ENCODE measurements around the gene UNKL.

Gene UNKL, protein sequence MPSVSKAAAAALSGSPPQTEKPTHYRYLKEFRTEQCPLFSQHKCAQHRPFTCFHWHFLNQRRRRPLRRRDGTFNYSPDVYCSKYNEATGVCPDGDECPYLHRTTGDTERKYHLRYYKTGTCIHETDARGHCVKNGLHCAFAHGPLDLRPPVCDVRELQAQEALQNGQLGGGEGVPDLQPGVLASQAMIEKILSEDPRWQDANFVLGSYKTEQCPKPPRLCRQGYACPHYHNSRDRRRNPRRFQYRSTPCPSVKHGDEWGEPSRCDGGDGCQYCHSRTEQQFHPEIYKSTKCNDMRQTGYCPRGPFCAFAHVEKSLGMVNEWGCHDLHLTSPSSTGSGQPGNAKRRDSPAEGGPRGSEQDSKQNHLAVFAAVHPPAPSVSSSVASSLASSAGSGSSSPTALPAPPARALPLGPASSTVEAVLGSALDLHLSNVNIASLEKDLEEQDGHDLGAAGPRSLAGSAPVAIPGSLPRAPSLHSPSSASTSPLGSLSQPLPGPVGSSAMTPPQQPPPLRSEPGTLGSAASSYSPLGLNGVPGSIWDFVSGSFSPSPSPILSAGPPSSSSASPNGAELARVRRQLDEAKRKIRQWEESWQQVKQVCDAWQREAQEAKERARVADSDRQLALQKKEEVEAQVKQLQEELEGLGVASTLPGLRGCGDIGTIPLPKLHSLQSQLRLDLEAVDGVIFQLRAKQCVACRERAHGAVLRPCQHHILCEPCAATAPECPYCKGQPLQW

DNA sequence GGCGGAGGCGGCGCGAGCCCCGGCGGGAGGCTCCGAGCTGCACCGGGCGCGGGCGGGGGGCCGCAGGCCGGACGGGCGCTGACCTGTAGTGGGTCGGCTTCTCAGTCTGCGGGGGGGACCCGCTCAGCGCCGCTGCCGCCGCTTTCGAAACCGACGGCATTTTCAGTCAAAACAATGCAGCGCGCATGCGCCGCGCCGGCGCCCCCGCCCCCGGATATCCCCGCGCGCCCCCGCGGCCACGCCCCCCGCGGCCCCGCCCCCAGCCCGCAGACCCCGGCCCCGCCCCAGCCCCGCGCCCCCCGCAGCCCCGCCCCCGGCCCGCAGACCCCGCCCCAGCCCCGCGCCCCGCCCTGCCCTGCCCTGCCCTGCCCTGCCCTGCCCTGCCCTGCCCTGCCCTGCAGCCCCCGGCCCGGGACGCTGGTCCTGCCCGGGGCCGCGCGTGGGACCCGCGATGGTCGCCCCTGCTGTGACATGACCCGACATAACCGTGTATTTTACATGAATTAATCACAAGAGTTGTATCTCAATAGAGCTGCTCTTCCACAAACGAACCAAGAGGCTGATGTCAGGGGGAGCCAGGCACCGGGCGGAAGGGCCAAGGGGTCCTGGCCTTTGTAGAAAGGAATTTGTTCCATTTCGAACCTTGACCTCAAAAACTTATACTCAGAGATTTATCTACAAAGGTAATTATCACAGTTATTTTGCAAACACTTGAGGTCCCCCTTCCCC, at the start of gene UNKL:
TSS of gene UNKL (minus strand) at position 173 of the 729 bp plus-strand sequence. CDS start at position 160, 13 bp downstream.
- no peak for DNase-seq

DNA sequence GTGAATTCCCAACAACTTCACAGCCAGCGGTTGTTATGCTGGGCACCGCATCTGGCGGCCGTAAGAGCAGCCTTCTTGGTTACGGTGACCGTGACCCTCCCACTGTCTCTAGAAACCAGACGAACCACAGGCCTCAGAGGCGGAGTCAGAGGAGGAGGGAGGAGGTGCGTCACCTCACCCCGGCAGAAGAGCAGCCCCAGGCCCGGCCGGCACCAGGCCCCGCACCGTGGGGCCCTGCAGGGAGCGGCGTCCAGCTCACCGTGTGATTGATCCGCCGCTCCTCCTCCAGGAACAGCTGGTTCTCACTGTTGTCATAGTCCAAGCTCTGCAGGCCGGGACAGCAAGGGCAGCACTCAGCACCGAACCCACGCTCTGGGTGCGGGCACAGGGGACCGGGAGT, 46.6 kb upstream of the UNKL start:
- no peak for DNase-seq

DNA sequence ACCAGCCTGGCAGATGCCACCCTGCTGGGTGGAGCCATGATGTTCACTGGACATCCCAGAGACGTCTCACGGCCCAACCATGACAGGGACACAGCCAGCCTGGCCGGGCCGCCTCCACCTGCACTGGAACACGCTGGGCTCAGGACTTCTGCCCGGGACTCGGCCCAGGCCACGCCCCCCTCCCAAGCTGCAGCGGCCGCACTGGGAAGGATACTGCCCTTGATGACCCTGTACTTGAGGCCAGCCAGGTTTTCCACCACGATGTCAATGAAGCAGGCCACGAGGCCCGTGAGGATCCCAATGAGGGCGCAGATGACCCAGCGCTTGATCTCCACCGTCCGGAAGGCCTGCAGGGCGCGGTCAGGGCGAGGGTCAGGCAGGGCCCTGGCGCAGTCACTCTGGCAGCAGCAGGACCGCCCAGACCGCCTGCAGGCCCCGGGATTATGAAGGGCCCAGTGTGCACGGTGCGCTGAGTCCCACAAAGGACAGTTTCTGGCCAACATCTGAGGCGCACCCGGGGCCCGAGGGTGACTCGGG, 46.2 kb upstream of the UNKL start:
- no peak for DNase-seq

DNA sequence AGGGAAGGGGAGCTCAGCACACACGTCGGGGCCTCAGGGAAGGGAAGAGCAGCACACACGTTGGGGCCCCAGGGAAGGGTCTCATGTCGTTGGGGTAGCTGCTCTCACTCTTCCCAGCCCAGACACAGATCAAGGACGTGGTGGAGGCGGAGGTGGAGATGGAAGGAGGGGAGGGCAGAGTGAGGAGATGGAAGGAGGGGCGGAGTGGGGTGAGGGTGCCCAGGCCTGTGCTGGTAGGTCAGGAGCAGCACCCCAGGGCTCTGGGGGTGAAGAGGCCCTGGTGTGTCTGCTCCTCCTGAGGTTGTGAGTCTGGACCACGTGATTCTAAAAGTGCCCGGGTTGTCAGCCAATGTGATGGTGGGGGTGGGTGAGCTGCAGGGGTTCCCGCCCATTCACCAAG, 45.5 kb upstream of the UNKL start:
- DNase-seq = no peak

DNA sequence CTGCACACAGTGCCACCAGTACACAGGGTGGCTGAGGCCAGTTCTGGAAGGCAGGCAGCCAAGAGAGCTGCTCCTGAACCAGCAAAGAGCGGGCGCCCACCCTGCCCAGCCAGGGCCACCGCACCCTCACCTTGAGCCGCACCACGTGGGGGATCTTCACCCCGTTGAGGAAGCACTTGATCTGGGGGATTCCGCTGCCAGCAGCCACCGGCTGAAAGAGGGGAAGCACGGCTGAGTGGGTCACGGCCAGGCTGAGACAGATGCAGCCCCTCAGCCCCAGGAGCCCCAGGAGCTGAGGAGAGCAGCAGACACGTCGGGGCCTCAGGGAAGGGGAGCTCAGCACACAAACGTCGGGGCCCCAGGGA, 44.5 kb upstream of the UNKL start:
- DNase-seq = no peak

DNA sequence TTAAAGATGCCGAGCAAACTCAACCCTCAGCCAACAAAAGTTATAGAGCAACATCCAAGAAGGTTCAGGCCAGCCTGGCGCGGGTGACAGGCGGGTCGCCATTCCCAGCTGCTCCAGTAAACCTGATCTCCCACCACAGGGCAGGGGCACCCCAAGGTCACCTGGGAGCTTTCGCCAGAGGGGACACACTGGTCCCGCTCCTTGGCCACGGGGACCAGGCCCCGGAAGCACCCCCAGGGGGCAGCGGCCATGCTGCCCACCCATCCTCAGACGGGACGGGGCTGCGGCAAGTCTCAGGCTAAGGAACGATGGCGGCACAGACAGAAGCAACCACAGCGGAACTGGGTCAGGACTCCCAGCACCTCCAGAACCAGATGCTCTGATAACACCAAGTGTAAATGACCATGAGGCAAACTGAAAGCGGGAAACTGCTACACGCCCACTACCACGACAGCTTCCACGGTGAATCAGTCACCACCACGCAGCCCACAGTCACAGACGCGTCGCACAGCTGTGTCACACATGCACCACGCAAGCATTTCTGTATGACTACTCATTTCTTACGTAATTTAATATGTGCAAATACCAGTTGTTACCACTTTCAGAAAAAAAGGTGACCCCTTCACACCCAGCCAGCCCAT, 44.0 kb upstream of the UNKL start:
- DNase-seq = no peak

DNA sequence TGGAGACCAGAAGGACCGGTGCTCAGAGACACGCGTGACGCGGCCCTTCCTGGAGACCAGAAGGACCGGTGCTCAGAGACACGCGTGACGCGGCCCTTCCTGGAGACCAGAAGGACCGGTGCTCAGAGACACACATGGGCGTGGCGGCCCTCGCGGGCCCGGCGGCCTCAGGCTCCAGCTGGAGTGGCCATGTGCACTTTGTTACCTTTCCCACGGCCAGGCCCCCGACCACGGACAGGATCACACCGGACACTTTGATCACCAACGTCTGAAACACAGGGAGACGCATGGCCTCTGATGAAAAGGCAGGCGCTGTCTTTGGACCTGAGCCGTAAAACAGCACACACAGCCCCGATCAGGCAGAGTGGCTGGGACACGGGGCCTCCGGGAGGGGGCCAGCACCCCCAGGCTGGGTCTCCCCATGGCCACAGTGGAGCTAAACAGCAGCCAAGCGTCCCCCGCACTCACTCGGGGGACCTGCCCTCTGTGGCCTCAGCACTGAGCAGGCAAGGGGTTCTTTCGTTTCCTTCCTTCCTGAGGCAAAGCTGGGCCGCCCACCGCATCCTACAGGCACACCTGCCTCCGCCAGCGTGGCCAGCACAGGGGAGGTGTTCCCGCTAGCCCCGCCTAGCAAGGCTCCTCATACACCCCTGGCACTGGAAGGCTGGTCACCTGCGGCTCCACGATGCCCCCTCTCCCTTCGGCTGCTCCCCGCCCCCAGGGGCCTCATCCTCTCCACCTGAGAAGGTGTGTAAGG, 43.2 kb upstream of the UNKL start:
- no peak for DNase-seq

DNA sequence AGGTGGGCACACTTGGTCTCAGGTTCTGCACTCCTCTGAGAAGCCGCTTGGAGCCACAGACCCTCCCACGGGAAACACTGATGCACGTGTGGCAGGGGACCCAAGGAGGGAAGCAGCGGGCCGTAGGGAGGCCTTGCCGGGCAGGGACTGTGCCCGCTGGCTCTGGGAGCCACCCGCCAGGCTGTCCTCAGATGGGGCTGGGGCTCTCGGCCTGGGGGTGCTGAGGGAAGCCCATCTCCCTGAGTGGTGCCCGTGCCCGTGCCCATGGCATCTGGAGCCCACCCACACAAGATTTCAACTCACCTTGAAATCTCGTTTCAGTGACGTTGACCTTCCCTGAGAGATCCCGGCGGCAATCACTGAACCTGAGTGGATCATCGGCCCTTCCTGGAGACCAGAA, 42.4 kb upstream of the UNKL start:
- DNase-seq = no peak

DNA sequence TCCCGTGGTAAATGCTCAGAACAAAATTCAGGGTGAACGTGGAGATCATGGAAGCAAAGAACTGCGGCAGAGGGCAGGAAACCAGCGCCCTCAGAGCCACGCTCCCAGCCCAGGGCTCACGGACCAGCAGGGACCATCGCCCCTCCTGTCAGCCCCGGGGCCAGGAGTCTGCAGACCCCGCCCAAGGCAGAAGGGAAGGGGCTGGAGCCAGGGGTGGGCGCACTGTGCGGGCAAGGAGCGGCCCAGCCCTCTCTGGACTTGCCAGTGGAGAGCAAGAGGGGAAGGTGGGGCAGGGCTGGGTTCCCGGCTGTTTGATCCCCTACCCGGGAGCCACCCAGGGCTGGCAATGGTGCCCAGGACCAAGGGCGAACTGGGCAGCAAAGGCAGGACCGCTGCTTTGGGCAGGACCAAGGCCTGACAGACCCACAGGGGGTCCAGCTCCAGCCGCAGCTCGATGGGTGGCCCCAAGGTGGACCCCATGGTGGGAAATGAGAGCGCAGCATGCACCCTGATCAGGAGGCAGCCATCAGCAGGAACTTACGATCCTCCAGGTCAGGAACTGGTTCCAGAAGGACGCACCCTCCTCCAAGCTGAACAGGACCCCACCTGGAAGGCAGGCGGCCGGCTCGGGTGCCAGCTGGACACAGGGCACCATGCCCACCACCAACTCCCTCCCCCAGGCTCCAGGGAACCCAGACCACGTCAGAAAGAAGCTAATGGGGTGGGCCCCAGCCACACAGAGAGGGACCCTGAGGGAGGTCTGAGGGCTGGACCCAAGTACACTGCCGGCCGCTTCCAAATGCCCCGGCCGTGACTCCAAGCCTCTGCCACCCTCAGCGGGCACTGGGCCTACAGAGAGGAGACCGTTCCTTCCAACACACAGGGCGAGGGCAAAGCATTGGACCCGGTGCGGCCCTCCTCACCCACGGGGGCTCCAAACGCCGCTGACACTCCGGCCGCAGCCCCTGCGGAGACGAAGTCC, 41.0 kb upstream of the UNKL start:
- no peak for DNase-seq

DNA sequence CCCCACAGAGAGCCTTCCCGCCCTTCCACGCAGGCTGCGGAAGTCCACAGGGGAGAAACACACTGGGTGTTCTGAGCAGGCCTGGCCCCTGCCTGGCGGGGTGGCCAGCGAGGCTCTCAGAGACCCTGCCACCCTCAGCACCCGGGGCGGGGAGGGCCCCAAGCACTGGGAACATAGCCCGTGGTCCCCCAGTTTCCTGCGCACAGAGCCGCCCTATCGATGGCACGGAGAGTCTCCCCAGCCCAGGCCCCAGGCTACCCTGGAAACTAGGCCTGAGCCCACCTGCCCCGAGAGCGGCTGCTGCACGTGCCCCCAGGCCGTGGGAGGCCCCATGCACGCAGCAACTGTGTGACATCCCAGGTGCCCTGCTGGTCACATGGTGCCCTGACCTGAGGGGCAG, 40.1 kb upstream of the UNKL start:
- DNase-seq = no peak

DNA sequence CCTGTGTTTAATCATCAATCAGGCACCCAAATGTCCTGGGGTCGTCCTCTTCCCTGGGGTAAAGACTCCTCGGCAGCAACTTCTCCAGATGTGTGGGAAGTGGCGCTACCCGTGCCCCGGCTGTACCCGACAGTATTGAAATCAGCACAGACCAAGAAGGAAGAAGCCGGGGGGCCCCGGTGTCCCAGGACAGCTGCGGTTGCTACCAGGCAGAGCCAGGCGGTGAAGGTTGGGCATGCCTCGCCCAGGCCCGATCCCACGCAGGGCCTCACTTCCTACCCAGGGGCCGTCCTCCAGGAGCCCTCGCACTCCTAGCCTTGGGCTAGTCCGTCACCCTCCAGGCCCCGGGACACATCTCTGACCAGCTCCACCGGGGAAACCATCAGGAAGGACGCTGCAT, 38.8 kb upstream of the UNKL start:
- DNase-seq = no peak

DNA sequence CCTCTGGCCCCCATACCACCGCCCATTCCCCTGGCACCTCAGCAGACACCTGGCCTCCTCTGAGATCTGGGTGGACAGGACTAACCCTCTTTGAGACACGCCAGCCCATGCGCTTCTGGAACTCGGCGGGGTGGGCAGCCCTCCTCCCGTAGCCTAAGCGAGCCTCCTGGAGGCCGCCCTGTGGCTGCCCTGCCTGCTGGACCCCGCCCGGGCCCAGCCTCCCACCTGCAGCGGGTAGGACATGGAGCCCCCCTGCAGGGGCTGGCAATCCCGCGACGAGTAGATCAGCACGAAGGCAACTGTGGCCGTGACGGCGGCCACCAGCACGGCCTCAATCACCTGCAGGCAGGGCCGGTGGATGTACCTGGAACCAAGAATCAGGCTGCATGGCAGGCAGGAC, 38.0 kb upstream of the UNKL start:
- no peak for DNase-seq

DNA sequence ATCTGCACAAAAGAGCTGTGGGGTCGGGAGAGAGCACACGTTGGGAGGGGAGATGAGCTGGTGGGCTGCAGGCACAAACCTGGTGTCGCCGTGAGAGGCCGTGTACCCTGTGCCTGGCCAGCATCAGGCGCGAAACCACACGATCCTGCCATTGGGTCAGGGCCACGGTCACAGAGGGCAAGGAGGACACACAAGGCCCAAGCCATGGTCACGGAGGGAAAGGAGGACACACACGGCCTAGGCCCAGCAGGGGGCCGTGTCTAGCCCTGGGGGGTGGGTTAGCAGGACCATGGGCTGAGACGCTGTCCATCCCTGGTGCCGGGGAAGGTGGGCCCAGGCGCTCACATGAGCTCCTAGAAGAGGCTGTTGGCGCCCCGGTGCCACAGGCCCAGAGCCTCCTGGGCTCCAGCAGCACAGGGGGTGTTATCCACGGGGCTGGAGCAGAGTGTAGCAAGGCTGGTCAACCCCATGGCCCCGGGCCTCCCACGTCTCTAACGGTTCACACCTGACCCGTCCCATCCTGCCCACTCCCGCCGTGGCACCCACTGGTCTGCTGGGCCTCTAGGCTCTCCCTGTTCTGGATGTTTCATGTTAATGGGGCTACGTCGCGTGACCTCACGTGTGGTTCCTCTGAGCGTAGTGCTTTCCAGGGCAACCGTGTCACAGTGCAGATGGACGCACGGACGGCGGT, 37.3 kb upstream of the UNKL start:
- no peak for DNase-seq

DNA sequence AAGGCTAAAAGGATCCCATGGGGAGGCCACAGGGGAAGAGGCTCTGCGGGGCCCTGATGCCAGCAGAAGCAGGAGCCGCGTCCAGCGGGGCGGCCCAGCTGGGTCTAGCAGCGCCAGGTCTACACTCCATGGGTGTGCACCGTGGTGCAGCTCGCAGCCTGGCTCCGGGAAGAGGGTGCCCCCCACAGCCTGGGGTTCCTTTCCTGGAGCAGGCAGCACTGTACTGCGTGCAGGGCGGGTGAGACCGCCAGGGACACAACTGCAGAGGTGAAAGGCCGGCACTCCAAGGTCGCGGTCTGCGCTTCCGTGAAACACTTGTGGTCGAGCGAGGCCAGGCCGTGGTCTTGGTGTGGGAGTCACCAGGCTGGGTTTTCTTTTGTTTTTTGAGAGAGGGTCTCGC, 36.3 kb upstream of the UNKL start:
- no peak for DNase-seq

DNA sequence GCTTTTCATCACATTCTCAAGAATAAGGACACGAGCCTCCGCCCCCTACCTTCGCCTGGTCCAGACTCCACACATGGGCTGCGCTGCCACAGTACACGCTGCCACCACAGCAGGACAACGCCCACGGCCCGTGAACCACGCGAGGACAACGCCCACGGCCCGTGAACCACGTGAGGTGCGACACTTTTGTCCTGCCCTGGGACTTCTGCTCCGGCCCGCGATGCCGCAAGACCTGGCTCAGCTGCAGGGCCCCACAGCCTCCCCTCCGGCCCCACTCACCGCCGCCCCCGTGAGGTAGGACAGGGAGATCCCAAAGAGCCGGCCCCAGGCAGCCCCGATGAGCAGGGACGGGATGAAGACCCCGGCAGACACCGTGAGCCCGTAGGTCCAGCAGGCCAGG, 35.7 kb upstream of the UNKL start:
- no peak for DNase-seq

DNA sequence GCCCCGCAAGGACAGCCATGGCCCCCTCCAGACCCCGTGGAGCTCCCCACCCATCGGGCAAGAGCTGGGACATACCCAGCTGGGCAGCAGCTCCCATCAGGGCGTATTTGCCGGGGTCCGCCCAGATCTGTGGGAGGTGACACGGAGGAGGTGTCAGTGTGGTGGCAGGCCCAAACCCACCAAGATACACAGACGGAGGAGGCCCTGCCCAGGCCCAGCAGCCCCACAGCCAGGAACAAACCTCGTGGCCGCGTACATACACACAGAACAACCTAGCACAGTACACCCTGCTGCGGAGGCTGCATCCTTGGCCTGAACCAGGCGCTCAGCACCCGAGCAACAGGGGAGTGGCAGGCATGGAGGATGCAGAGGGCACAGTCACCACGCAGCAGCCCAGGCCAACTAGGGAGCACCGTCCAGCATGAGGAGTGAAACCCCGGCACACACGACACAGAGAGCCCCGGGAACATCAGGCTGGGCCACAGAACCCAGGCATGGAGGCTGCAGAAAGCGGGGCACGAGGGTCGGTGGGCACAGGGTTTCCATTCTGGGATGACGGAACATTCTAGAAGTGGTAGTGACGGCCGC, 34.8 kb upstream of the UNKL start:
- DNase-seq = no peak

DNA sequence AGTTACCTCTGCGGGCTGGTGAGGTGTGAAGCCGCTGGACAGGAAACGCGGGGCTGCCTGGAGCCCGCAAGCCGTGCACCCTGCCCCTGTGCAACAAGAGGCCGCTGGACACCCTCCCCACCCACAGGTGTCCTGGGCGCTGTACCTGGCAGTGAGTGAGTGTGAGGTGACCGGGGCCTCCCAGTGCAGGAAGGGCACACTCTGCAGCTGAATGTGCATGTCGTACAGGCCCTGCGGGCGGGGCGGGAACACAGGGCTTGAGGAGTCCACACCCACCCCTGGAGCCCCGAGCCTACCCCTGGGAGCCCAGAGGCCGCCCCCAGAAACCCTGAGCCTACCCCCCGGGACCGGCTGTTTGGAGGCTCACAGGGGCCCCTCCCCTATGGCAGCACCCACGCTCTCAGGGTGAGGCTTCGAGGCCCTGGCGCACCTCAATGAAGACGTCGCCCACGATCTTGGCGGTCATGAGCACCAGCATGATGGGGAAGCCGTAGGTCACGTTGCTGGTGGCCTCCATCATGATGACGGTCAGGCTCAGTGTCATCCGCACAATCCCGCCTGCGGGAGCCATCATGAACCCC, 34.1 kb upstream of the UNKL start:
- no peak for DNase-seq

DNA sequence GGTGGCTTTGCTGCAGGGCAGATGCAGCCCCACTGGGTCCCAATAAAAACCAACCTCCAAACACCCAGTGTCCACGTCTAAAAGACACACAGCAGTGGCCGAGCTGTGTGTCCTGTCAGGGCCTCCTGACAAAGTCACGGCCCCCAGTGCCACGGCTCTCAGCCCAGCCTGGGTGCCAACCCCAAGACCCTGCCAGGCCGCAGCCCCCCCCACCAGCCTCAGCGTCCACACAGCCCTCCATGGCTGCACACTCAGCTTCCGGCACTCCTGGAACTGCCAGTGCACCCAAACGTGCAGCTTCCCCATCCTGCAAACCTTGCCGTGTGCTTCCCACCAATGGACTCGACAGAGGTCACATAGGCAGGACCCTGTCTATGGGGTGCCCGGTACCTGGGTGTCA, 33.5 kb upstream of the UNKL start:
- DNase-seq = no peak

DNA sequence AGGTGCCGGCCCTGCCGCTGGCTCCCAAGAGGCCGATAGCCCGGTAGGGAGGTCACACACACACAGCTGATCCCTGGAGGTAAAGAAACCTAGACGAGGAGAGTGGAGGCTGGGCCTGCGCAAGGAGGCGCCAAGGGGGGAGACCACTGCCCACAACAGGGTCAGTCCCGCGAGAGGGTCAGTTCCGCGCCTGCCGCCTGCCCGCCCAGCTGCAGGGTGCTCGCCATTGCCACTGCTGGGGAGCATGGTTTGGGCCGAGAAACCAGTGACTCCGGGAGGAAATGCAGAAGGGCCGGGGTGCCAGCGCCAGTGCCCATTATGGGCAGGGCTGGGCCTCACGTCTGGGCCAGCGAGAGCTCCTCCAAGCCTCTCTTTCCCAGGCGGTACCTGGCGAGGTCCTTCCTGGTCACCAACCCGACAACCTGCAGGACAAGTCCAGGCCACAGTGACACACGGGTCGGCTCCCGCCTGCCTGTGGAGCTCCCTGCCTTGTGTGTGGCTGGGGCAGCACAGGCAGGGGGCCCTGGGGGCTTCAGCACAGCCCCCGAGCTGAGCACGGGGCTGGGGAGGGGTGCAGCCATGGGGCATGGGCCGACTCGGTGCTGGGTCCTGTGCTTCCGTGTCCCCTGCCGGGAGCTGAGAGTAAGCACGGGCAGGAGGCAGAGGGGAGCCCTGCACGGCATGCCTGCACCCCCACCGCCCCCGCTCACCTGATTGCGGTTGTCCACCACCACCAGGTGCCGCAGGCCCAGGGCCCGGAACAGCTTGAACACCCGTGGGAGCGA, 32.0 kb upstream of the UNKL start:
- no peak for DNase-seq

All from NCI-H2081 treated with DMSO at 0.1 percent for 48 hours (cell line).